ENCODE results near the gene MDM2.

Gene MDM2

GRCh38 chr12:68780731-68781130 is 27.2 kb upstream of the MDM2 start:
- TF ChIP-seq ARNTL (CRISPR knock-in tag; IDR thresholded peaks at IDR 0.05; ENCODE audit: borderline replicate concordance, low read depth) = no peak
- TF ChIP-seq RARB (CRISPR knock-in tag; IDR thresholded peaks at IDR 0.05) = no peak
- TF ChIP-seq, protein P1, sequence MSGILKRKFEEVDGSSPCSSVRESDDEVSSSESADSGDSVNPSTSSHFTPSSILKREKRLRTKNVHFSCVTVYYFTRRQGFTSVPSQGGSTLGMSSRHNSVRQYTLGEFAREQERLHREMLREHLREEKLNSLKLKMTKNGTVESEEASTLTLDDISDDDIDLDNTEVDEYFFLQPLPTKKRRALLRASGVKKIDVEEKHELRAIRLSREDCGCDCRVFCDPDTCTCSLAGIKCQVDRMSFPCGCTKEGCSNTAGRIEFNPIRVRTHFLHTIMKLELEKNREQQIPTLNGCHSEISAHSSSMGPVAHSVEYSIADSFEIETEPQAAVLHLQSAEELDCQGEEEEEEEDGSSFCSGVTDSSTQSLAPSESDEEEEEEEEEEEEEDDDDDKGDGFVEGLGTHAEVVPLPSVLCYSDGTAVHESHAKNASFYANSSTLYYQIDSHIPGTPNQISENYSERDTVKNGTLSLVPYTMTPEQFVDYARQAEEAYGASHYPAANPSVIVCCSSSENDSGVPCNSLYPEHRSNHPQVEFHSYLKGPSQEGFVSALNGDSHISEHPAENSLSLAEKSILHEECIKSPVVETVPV (CRISPR knock-in tag; IDR thresholded peaks at IDR 0.05) = no peak
- no peak for TF ChIP-seq POU6F1 (CRISPR knock-in tag; IDR thresholded peaks at IDR 0.05; ENCODE audit: borderline replicate concordance, low read depth)
- TF ChIP-seq PPARA (CRISPR knock-in tag; IDR thresholded peaks at IDR 0.05; ENCODE audit: borderline replicate concordance) = no peak
- no peak for TF ChIP-seq TCF4 (CRISPR knock-in tag; IDR thresholded peaks at IDR 0.05; ENCODE audit: borderline replicate concordance)
- TF ChIP-seq ZC3H10 (CRISPR knock-in tag; IDR thresholded peaks at IDR 0.05) = no peak
- TF ChIP-seq ESRRG (CRISPR knock-in tag; IDR thresholded peaks at IDR 0.05) = no peak
- TF ChIP-seq, protein P2, sequence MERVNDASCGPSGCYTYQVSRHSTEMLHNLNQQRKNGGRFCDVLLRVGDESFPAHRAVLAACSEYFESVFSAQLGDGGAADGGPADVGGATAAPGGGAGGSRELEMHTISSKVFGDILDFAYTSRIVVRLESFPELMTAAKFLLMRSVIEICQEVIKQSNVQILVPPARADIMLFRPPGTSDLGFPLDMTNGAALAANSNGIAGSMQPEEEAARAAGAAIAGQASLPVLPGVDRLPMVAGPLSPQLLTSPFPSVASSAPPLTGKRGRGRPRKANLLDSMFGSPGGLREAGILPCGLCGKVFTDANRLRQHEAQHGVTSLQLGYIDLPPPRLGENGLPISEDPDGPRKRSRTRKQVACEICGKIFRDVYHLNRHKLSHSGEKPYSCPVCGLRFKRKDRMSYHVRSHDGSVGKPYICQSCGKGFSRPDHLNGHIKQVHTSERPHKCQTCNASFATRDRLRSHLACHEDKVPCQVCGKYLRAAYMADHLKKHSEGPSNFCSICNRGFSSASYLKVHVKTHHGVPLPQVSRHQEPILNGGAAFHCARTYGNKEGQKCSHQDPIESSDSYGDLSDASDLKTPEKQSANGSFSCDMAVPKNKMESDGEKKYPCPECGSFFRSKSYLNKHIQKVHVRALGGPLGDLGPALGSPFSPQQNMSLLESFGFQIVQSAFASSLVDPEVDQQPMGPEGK (CRISPR knock-in tag; IDR thresholded peaks at IDR 0.05; ENCODE audit: borderline replicate concordance) = no peak
- TF ChIP-seq GLIS3 (CRISPR knock-in tag; IDR thresholded peaks at IDR 0.05) = no peak
- no peak for TF ChIP-seq ZNF70 (CRISPR knock-in tag; IDR thresholded peaks at IDR 0.05)
- TF ChIP-seq TSHZ2 (CRISPR knock-in tag; IDR thresholded peaks at IDR 0.05) = no peak
- TF ChIP-seq CSDC2 (CRISPR knock-in tag; IDR thresholded peaks at IDR 0.05) = no peak
- no peak for ATAC-seq

DNA sequence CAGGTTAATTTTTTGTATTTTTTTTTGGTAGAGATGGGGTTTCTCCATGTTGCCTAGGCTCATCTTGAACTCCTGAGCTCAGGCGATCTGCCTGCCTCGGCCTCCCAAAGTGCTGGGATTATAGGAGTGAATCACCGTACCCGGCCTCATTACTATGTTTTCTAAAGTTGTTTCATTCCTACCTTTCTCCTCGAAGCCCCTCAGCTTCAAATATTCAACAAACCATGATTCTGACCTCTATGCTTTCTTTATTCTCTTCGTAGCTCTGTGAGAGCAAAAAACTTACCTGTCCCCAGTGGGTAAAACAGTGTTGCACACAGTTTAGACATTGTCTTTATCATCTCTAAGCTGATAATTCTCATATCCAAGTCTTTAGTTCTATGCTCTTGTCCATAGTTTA is 26.2 kb upstream of the MDM2 start:
- no peak for TF ChIP-seq ZNF8 (CRISPR knock-in tag; IDR thresholded peaks at IDR 0.05)
- no peak for TF ChIP-seq ISL1 (CRISPR knock-in tag; IDR thresholded peaks at IDR 0.05)
- TF ChIP-seq ESRRG (CRISPR knock-in tag; IDR thresholded peaks at IDR 0.05) = no peak
- TF ChIP-seq PPARA (CRISPR knock-in tag; IDR thresholded peaks at IDR 0.05; ENCODE audit: borderline replicate concordance) = no peak
- TF ChIP-seq ZFP3 (CRISPR knock-in tag; IDR thresholded peaks at IDR 0.05) = no peak
- no peak for TF ChIP-seq ZNF70 (CRISPR knock-in tag; IDR thresholded peaks at IDR 0.05)
- TF ChIP-seq POU6F1 (CRISPR knock-in tag; IDR thresholded peaks at IDR 0.05; ENCODE audit: borderline replicate concordance, low read depth) = no peak
- TF ChIP-seq, protein P2 (CRISPR knock-in tag; IDR thresholded peaks at IDR 0.05; ENCODE audit: borderline replicate concordance) = no peak
- TF ChIP-seq ZC3H10 (CRISPR knock-in tag; IDR thresholded peaks at IDR 0.05) = no peak
- no peak for TF ChIP-seq TOX (CRISPR knock-in tag; IDR thresholded peaks at IDR 0.05; ENCODE audit: borderline replicate concordance)
- no peak for TF ChIP-seq RARB (CRISPR knock-in tag; IDR thresholded peaks at IDR 0.05)
- TF ChIP-seq ARNTL (CRISPR knock-in tag; IDR thresholded peaks at IDR 0.05; ENCODE audit: borderline replicate concordance, low read depth) = no peak
- no peak for TF ChIP-seq TCF4 (CRISPR knock-in tag; IDR thresholded peaks at IDR 0.05; ENCODE audit: borderline replicate concordance)
- TF ChIP-seq GLIS3 (CRISPR knock-in tag; IDR thresholded peaks at IDR 0.05) = no peak
- TF ChIP-seq, protein P3, sequence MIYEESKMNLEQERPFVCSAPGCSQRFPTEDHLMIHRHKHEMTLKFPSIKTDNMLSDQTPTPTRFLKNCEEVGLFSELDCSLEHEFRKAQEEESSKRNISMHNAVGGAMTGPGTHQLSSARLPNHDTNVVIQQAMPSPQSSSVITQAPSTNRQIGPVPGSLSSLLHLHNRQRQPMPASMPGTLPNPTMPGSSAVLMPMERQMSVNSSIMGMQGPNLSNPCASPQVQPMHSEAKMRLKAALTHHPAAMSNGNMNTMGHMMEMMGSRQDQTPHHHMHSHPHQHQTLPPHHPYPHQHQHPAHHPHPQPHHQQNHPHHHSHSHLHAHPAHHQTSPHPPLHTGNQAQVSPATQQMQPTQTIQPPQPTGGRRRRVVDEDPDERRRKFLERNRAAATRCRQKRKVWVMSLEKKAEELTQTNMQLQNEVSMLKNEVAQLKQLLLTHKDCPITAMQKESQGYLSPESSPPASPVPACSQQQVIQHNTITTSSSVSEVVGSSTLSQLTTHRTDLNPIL (CRISPR knock-in tag; IDR thresholded peaks at IDR 0.05; ENCODE audit: low read depth) = no peak
- TF ChIP-seq, protein P1 (CRISPR knock-in tag; IDR thresholded peaks at IDR 0.05) = no peak
- TF ChIP-seq ZFP30 (CRISPR knock-in tag; IDR thresholded peaks at IDR 0.05) = no peak
- TF ChIP-seq CSDC2 (CRISPR knock-in tag; IDR thresholded peaks at IDR 0.05) = no peak
- TF ChIP-seq OSR1 (CRISPR knock-in tag; IDR thresholded peaks at IDR 0.05) = no peak
- no peak for ATAC-seq
